ENCODE measurements around the gene ADSS1.

DNA sequence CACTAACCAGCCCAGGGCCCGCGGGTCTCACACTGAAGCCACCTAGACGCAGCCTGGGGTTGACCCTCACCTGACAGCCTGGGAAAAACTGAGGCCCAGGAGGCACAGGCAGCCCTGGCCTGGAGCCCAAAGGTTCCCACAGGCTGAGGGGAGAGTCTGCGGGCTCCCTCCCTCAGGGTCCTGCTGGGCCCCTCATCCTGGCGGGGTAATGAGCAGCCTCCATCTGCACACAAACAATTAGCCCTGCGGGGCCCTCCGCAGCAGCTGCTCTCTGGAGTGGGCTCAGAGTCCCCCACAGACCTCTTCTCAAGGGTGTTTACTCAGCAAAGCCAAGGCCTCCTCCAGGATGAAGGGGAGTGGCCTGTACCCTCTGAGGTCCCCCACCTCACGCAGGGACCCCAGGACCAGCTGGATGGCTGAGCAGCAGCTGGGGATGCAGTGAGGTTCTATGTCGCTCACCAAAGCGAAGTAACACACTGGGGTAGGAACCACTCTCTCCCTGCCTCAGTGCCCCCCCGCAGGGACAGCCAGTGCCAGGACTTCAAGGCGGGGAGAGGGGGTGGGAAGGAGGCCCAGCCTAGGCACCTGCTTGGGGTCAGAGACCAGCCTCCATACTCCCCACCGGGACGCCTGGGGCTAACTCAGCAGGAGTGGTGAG lies 64.3 kb downstream of the ADSS1 start:
- TF ChIP-seq, protein P1, sequence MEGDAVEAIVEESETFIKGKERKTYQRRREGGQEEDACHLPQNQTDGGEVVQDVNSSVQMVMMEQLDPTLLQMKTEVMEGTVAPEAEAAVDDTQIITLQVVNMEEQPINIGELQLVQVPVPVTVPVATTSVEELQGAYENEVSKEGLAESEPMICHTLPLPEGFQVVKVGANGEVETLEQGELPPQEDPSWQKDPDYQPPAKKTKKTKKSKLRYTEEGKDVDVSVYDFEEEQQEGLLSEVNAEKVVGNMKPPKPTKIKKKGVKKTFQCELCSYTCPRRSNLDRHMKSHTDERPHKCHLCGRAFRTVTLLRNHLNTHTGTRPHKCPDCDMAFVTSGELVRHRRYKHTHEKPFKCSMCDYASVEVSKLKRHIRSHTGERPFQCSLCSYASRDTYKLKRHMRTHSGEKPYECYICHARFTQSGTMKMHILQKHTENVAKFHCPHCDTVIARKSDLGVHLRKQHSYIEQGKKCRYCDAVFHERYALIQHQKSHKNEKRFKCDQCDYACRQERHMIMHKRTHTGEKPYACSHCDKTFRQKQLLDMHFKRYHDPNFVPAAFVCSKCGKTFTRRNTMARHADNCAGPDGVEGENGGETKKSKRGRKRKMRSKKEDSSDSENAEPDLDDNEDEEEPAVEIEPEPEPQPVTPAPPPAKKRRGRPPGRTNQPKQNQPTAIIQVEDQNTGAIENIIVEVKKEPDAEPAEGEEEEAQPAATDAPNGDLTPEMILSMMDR (IDR thresholded peaks at IDR 0.05), result no peak
- TF ChIP-seq POLR2A (IDR thresholded peaks at IDR 0.05), result no peak
- TF ChIP-seq POLR2AphosphoS5 (IDR thresholded peaks at IDR 0.05), result no peak
